Stimulated activated CD4-positive, alpha-beta T cell treated with anti-CD3 and anti-CD28 coated beads, Interleukin-4, amount 100 ng/mL, for 1 hour (primary cell): ENCODE results near the gene MKX.

ENCODE experiments used
- DNase-seq: peaks from one replicate; pipeline ENCODE4 v3.0.0-alpha.2; 2020

Gene MKX

DNA sequence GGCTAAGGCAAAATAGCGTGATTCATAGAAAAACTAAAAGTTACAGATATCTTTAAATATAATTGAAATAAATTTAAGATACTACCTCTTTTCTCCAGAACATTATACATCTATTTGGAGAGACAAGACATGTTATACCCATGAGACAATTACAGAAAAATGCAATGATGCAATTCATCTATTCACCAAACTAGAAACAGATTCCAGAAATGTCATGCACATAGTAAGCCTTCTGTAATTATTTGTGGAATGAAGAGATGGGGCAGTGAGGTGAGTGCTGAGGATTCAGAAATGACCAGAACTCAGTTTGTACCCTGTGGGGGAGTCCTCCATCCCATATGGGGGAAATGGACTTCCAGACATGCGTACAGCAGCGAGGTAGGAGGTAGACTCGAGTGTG, 99.4 kb downstream of the MKX start:
- DNase-seq: no peak

GRCh38 chr10:27644307-27644939, 101.2 kb downstream of the MKX start:
- DNase-seq: no peak

DNA sequence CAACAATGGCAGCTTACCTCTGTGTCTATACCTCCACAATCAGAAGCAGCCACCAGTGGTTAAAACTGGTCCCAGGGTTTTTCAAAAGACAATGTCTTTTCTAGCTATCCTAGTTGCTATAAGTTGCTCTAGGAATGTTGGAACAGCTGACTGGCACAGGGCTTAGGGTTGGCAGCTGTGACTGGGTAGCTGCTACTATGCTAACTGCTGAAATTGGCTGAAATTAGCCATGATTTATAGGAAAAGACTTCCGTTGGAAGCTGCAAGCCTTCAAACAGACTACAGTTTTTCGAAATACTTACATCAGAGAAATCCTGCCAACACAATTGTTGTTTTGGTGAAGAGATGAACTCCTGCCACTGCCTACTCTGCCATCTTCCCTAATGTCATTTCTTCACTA, 102.3 kb downstream of the MKX start:
- no peak for DNase-seq

DNA sequence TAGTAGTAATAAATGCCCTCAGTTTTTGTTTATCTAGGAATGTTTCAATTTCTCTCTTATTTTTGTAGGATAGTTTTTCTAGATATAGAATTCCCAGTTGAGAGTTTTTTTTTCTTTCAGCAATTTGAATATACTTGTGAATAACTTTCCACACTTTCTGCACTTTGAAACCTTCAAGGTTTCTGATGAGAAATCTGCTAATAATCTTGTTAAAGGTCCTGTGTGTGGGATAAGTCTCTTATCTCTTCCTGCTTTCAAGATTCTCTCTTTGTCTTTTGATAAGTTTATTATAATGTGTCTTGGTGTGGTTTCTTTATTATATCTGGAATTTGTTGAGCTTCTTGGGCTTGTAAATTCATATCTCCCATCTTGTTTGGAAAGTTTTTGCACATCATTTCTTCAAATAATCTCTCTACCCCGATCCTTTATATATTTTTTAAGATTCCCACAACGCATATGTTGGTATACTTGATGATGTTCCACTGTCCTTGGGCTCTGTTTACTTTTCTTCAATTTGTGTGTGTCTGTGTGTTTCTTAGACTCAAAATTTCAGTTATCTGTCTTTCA, 103.5 kb downstream of the MKX start:
- no peak for DNase-seq

- no peak for DNase-seq
These were observed 107.4 kb downstream of the MKX start for GRCh38 chr10:27638071-27638750.

GRCh38 chr10:27637601-27638000, 108.0 kb downstream of the MKX start:
- no peak for DNase-seq

GRCh38 chr10:27636816-27637215, 108.8 kb downstream of the MKX start:
- no peak for DNase-seq

DNA sequence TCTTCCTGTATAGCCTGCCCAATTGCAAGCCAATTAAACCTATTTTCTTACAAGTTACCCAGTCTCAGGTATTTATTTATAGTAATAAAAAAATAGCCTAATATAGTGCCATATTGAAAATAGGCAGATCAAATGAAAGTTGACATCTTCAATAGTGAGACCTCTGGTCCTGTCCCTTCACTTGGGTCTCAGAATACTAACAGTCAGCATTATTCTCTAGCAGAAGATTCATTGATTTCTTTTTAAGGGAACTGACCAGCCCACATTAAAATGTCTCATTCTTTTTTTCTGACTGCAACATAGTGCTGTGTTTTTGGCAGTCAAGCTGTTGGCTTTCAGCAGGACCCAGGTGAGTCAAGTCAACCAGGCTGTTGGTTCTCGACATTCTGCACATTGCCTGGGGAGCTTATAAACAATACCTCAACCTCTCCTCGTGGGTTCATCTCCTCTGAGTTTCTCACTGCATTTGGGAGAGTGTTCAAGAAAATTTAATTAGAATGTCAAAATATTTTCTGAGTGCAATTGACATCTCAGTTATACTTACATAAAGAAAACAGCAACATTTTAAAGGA, 109.8 kb downstream of the MKX start:
- DNase-seq: no peak

- DNase-seq: no peak
These were observed 110.3 kb downstream of the MKX start for GRCh38 chr10:27635290-27635689.

DNA sequence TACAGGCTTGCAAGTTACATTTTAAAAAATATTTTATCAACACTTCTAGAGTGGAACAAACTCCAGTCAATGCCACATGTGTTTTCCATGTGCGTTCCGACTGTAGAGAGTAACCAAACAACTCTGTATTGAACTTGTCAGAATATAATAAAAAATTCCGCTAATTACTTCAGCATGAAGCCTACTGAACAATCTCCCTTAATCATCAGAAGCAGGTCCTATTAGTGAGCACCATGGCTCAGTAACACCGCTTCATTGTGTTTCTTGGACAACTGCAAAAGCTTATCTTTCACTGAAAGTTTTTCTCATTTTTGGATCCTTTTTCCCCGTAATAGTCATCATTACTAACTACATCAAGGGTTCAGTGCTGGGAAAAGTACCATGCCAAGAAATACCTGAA, 117.0 kb downstream of the MKX start:
- DNase-seq: no peak

- DNase-seq: no peak
These were observed 118.7 kb downstream of the MKX start for GRCh38 chr10:27626890-27627289.

- DNase-seq: no peak
These were observed 120.0 kb downstream of the MKX start for GRCh38 chr10:27625452-27626211.

DNA sequence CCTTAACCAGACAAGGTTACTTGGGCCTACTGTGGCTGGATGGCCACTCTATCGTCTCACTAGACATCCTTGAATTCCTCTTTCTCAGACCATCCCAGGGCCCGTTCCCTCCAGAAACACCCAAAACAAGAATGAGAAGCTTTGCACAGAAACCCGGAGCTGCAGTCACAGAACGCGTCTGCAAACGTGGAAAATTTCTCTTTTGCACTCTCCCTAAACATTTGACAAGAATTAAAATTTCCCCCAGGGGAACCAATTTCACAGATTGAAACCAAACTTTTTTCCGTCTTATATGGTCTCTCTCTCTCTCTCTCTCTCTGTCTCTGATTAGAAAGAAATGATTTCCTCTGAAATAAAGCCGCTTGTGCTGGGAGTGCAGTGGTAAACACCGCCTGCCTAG, 120.7 kb downstream of the MKX start:
- no peak for DNase-seq
